IMR-90 (cell line): Measurements from ENCODE around the gene TEFM.

Source experiments
- CEBPB ChIP-seq: IDR thresholded peaks from 2 replicates; pipeline ENCODE4 v1.6.1; 2012; ENCODE audit warnings: low read depth, low read length, improper control_type of control experiment
- CHD1 ChIP-seq: IDR thresholded peaks from 2 replicates; pipeline ENCODE4 v1.6.1; 2012; ENCODE audit warnings: low read depth, low read length, improper control_type of control experiment
- FOS ChIP-seq: fragments of 150-350 bp; IDR thresholded peaks from 2 replicates; pipeline ENCODE4 v1.6.1; 2016; ENCODE audit warnings: low read depth, low read length
- MAZ ChIP-seq: IDR thresholded peaks from 2 replicates; pipeline ENCODE4 v1.6.1; 2012; ENCODE audit warnings: low read depth, mild to moderate bottlenecking, low read length, improper control_type of control experiment, moderate library complexity, borderline replicate concordance
- MXI1 ChIP-seq: IDR thresholded peaks from 2 replicates; pipeline ENCODE4 v1.6.1; 2012; ENCODE audit warnings: low read depth, mild to moderate bottlenecking, low read length, moderate library complexity, borderline replicate concordance
- NFE2L2 ChIP-seq: fragments of 150-350 bp; IDR thresholded peaks from 2 replicates; pipeline ENCODE4 v1.6.1; 2016; ENCODE audit warnings: low read depth, mild to moderate bottlenecking, low read length
- POLR2A ChIP-seq: IDR thresholded peaks from 2 replicates; pipeline ENCODE4 v1.6.1; 2012; ENCODE audit warnings: mild to moderate bottlenecking, low read depth, low read length
- RAD21 ChIP-seq: IDR thresholded peaks from 2 replicates; pipeline ENCODE4 v1.6.1; 2012; ENCODE audit warnings: low read length, improper control_type of control experiment
- RFX5 ChIP-seq: IDR thresholded peaks from 2 replicates; pipeline ENCODE4 v1.8.0; 2012; ENCODE audit warnings: low read depth, mild to moderate bottlenecking, low read length, moderate library complexity
- SMC3 ChIP-seq: fragments of 150-350 bp; IDR thresholded peaks from 2 replicates; pipeline ENCODE4 v1.6.1; 2016; ENCODE audit warnings: low read depth, mild to moderate bottlenecking, antibody characterized with exemption, low read length, moderate library complexity
- TF ChIP-seq, protein P1 (sequence below): conservative IDR thresholded peaks from 2 replicates; pipeline ENCODE4 v1.5.1; 2012; ENCODE audit warnings: mild to moderate bottlenecking, low read depth, low read length, improper control_type of control experiment
- TF ChIP-seq, protein P2 (sequence below): fragments of 150-350 bp; IDR thresholded peaks from 2 replicates; pipeline ENCODE4 v1.6.1; 2017; ENCODE audit warnings: mild to moderate bottlenecking, antibody characterized with exemption, low read length, low read depth
- TF ChIP-seq, protein P3 (sequence below): fragments of 150-350 bp; IDR thresholded peaks from 2 replicates; pipeline ENCODE4 v1.6.1; 2016; ENCODE audit warnings: low read depth, mild to moderate bottlenecking, low read length, moderate library complexity, borderline replicate concordance

DNA sequence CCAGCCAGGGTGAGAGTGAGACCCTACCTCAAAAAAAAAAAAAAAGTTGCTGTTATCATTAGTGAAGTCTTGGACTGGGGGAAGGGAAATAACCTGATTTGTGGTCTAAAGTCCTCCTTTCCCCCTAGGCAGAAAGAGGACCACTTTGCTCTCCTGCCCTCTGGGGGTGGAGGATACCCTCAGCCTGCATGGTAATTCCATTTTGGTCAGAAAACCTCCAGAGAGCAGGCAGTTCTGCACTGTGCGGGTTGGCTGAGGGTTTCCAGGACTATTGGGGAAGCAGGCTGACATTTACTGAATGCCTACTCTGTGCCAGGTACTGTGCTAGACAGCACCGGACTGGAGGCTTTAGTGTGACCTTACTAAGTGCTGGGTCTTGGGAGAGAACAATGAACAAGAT, 18.3 kb upstream of the TEFM start:
- TF ChIP-seq, protein P1, sequence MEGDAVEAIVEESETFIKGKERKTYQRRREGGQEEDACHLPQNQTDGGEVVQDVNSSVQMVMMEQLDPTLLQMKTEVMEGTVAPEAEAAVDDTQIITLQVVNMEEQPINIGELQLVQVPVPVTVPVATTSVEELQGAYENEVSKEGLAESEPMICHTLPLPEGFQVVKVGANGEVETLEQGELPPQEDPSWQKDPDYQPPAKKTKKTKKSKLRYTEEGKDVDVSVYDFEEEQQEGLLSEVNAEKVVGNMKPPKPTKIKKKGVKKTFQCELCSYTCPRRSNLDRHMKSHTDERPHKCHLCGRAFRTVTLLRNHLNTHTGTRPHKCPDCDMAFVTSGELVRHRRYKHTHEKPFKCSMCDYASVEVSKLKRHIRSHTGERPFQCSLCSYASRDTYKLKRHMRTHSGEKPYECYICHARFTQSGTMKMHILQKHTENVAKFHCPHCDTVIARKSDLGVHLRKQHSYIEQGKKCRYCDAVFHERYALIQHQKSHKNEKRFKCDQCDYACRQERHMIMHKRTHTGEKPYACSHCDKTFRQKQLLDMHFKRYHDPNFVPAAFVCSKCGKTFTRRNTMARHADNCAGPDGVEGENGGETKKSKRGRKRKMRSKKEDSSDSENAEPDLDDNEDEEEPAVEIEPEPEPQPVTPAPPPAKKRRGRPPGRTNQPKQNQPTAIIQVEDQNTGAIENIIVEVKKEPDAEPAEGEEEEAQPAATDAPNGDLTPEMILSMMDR = no peak
- TF ChIP-seq MXI1 = no peak
- no peak for TF ChIP-seq POLR2A
- TF ChIP-seq RAD21 = no peak
- TF ChIP-seq MAZ = no peak
- TF ChIP-seq, protein P2, sequence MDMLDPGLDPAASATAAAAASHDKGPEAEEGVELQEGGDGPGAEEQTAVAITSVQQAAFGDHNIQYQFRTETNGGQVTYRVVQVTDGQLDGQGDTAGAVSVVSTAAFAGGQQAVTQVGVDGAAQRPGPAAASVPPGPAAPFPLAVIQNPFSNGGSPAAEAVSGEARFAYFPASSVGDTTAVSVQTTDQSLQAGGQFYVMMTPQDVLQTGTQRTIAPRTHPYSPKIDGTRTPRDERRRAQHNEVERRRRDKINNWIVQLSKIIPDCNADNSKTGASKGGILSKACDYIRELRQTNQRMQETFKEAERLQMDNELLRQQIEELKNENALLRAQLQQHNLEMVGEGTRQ = no peak
- no peak for TF ChIP-seq CHD1
- no peak for TF ChIP-seq CEBPB
- TF ChIP-seq SMC3 = no peak
- no peak for TF ChIP-seq NFE2L2
- no peak for TF ChIP-seq FOS
- TF ChIP-seq, protein P3, sequence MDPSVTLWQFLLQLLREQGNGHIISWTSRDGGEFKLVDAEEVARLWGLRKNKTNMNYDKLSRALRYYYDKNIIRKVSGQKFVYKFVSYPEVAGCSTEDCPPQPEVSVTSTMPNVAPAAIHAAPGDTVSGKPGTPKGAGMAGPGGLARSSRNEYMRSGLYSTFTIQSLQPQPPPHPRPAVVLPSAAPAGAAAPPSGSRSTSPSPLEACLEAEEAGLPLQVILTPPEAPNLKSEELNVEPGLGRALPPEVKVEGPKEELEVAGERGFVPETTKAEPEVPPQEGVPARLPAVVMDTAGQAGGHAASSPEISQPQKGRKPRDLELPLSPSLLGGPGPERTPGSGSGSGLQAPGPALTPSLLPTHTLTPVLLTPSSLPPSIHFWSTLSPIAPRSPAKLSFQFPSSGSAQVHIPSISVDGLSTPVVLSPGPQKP = no peak
- no peak for TF ChIP-seq RFX5
